ENCODE data around the gene CLDN4. TPM values are rescaled to one million over a fixed set of nuclear protein-coding genes. Genes with fewer than 3 reads are reported as not detected.
A peak's percentile ranks its signal among the peaks of the same experiment; 100 is the strongest.

The CLDN4 gene
- total RNA-seq, 1 experiment from 2014 or later = 234 TPM

DNA sequence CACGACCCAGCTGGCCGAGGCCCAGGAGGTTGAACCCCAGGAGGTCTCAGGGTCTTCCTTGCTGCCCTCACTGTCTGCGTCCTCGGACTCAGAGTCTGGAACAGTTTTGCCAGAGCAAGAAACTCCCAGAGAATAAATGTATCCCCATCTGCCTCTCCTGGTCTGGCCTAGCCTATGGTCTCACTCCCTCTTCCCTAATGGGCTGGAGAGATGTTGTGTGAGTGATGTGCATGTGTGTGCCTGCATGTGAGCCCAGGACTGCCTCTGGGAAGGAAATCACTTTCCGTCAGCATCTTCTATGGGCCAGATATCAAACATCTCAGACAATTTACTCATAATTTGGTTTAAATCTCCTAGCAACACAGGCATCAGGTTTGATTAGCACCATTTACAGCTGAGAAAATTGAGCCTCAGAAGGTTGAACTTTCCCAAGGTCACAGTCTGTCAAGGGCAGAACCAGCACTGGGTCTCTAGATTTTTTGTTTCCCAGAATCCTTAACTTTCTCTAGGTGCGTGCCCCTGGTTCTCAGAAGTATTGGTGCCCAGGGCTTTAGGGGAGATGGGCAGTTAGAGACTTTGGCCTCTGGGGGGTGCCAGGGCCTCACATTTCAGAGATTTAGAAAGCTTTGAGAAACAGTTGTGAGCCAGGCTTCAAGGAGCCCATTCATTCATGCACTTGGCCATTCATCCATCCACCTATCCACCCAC is 35.1 kb downstream of the CLDN4 start:
- ChIA-PET POLR2A (no interaction called here), RAD21 (ENCODE audit: low non-redundant PET in 1 of 2, low total read pairs in 2 of 2, uncharacterized antibody in 2 of 2, unreplicated experiment in 2 of 2) (interaction anchor here in 1 of 2 experiments (0.9 kb wide), 1 partner anchor 161 kb away, joined by 3 read pairs; no protein-coding TSS in a partner anchor), CTCF (interaction anchor here (2.8 kb wide), 1 partner anchor 160 kb away, joined by 23 read pairs; no protein-coding TSS in a partner anchor)
- Histone ChIP-seq H3K79me2 (ENCODE audit: insufficient read depth, low read length) (no peaks in the 10 kb centered on the region), H2AFZ (ENCODE audit: low read depth, low read length, poor library complexity, severe bottlenecking) (no peak overlapping the region), H4K20me1 (ENCODE audit: insufficient read depth) (no peaks in the 10 kb centered on the region), H3K9me3 (ENCODE audit: control insufficient read depth in 1 of 2, insufficient read depth in 1 of 2, low read depth in 1 of 2, low read length in 2 of 2) (no peaks in the 10 kb centered on the region), H3K36me3 (ENCODE audit: control insufficient read depth in 1 of 2, insufficient read depth in 2 of 2, low read length in 2 of 2) (no peaks in the 10 kb centered on the region), H3K27ac (ENCODE audit: low read depth, low read length) (no peak overlapping the region), H3K27me3 (ENCODE audit: insufficient read depth, low read length) (no peaks in the 10 kb centered on the region), H3K4me2 (ENCODE audit: low read length) (no peak overlapping the region), H3K4me1 (ENCODE audit: control insufficient read depth in 1 of 2, insufficient read depth in 2 of 2, low read length in 2 of 2) (no peaks in the 10 kb centered on the region), H3K4me3 (replicated peaks in 1 of 2; ENCODE audit: low read depth in 1 of 2, low read length in 2 of 2) (no peak overlapping the region), H3K9ac (ENCODE audit: low read length) (no peak overlapping the region), H3K9me2 (ENCODE audit: insufficient read depth) (no peaks in the 10 kb centered on the region)
- peak; percentile 88 for ATAC-seq
- TF ChIP-seq, protein P1, sequence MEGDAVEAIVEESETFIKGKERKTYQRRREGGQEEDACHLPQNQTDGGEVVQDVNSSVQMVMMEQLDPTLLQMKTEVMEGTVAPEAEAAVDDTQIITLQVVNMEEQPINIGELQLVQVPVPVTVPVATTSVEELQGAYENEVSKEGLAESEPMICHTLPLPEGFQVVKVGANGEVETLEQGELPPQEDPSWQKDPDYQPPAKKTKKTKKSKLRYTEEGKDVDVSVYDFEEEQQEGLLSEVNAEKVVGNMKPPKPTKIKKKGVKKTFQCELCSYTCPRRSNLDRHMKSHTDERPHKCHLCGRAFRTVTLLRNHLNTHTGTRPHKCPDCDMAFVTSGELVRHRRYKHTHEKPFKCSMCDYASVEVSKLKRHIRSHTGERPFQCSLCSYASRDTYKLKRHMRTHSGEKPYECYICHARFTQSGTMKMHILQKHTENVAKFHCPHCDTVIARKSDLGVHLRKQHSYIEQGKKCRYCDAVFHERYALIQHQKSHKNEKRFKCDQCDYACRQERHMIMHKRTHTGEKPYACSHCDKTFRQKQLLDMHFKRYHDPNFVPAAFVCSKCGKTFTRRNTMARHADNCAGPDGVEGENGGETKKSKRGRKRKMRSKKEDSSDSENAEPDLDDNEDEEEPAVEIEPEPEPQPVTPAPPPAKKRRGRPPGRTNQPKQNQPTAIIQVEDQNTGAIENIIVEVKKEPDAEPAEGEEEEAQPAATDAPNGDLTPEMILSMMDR (IDR thresholded peaks at IDR 0.05 in 2 of 3, conservative IDR thresholded peaks at IDR 0.05 in 1 of 3; ENCODE audit: borderline replicate concordance in 1 of 3, insufficient read depth in 1 of 3, low read depth in 2 of 3, low read length in 2 of 3) = peak; percentile 70 to 75 (median 73); a peak in 5 of 6 replicates
- TF ChIP-seq ZNF274 (IDR thresholded peaks at IDR 0.05; ENCODE audit: low read depth, low read length) (no peak), FOSL1 (IDR thresholded peaks at IDR 0.05; ENCODE audit: low read depth) (no peak), RAD21 (IDR thresholded peaks at IDR 0.05; ENCODE audit: low read depth) (peak; percentile 91), POLR2AphosphoS5 (IDR thresholded peaks at IDR 0.05; ENCODE audit: low read depth, low read length) (no peak)
- intact Hi-C loops (cut with micrococcal nuclease) = loop anchor here (1.0 kb wide), 4 partner anchors 113 to 535 kb away; no protein-coding TSS in a partner anchor
- no peak for DNase-seq (ENCODE audit: low read depth, low spot score)
- BruUV-seq (replicated peaks) = no TSS peak

DNA sequence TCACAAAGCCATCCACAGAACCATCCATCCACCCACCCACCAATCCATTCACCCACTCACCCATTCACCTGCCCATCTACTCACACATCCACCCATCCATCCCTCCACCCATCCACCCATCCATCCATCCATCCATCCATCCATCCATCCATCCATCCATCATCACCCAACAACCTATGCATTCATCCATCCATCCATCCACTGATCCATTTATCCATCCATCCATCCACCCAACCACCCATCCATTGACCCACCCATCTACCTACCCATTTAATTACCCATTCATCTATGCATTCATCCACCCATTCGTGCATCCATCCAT is 35.6 kb downstream of the CLDN4 start:
- no TSS peak for BruUV-seq (replicated peaks)
- POLR2A ChIA-PET = no interaction called here
- CTCF ChIA-PET = interaction anchor here (2.8 kb wide), 1 partner anchor 160 kb away, joined by 23 read pairs; no protein-coding TSS in a partner anchor
- no peak overlapping the region for H2AFZ ChIP-seq (ENCODE audit: low read depth, low read length, poor library complexity, severe bottlenecking)
- no peaks in the 10 kb centered on the region for H3K36me3 ChIP-seq (ENCODE audit: control insufficient read depth in 1 of 2, insufficient read depth in 2 of 2, low read length in 2 of 2)
- no peak overlapping the region for H3K4me3 ChIP-seq (replicated peaks in 1 of 2; ENCODE audit: low read depth in 1 of 2, low read length in 2 of 2)
- TF ChIP-seq SIN3A (IDR thresholded peaks at IDR 0.05; ENCODE audit: low read depth) (no peak), EGR1 (IDR thresholded peaks at IDR 0.05; ENCODE audit: low read depth) (no peak)
- TF ChIP-seq, protein P1 (IDR thresholded peaks at IDR 0.05 in 2 of 3, conservative IDR thresholded peaks at IDR 0.05 in 1 of 3; ENCODE audit: borderline replicate concordance in 1 of 3, insufficient read depth in 1 of 3, low read depth in 2 of 3, low read length in 2 of 3) = no peak
- TF ChIP-seq, protein P2, sequence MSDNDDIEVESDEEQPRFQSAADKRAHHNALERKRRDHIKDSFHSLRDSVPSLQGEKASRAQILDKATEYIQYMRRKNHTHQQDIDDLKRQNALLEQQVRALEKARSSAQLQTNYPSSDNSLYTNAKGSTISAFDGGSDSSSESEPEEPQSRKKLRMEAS (IDR thresholded peaks at IDR 0.05) = no peak
- no peaks in the 10 kb centered on the region for H3K27me3 ChIP-seq (ENCODE audit: insufficient read depth, low read length)
- intact Hi-C loops (cut with micrococcal nuclease) = loop anchor here (1.0 kb wide), 4 partner anchors 113 to 535 kb away; no protein-coding TSS in a partner anchor
- no peak overlapping the region for H3K9ac ChIP-seq (ENCODE audit: low read length)
- no peaks in the 10 kb centered on the region for H3K9me2 ChIP-seq (ENCODE audit: insufficient read depth)
- no peak for DNase-seq (ENCODE audit: low read depth, low spot score)
- RAD21 ChIA-PET (ENCODE audit: low non-redundant PET in 1 of 2, low total read pairs in 2 of 2, uncharacterized antibody in 2 of 2, unreplicated experiment in 2 of 2) = interaction anchor here in 1 of 2 experiments (0.9 kb wide), 1 partner anchor 160 kb away, joined by 3 read pairs; no protein-coding TSS in a partner anchor
- peak; percentile 34 for ATAC-seq
- no peaks in the 10 kb centered on the region for H4K20me1 ChIP-seq (ENCODE audit: insufficient read depth)
- H3K4me1 ChIP-seq (ENCODE audit: control insufficient read depth in 1 of 2, insufficient read depth in 2 of 2, low read length in 2 of 2) = no peaks in the 10 kb centered on the region
- no peak overlapping the region for H3K4me2 ChIP-seq (ENCODE audit: low read length)
- no peaks in the 10 kb centered on the region for H3K79me2 ChIP-seq (ENCODE audit: insufficient read depth, low read length)
- no peak overlapping the region for H3K27ac ChIP-seq (ENCODE audit: low read depth, low read length)
- no peaks in the 10 kb centered on the region for H3K9me3 ChIP-seq (ENCODE audit: control insufficient read depth in 1 of 2, insufficient read depth in 1 of 2, low read depth in 1 of 2, low read length in 2 of 2)

All from HCT116 (cell line).